Mesendoderm (in vitro differentiated cells): ENCODE measurements around the gene PLXNB2.

ENCODE experiments used
- DNase-seq: peaks from one replicate; pipeline ENCODE4 v3.0.0; 2013
- H2AK5ac ChIP-seq: 2 replicates; pipeline ENCODE4 v1.6.1; 2013; ENCODE audit warnings: low read length, inconsistent platforms
- H2BK120ac ChIP-seq: 2 replicates; pipeline ENCODE4 v1.6.1; 2013; ENCODE audit warnings: low read depth, mild to moderate bottlenecking, low read length, moderate library complexity, mixed read lengths
- H2BK15ac ChIP-seq: replicated peaks from 2 replicates; pipeline ENCODE4 v1.6.1; 2013; ENCODE audit warnings: low read depth, mild to moderate bottlenecking, moderate library complexity
- H2BK5ac ChIP-seq: 2 replicates; pipeline ENCODE4 v1.6.1; 2013; ENCODE audit warnings: low read length, inconsistent platforms
- H3K18ac ChIP-seq: 2 replicates; pipeline ENCODE4 v1.6.1; 2013; ENCODE audit warnings: mild to moderate bottlenecking, low read length, mixed read lengths
- H3K23ac ChIP-seq: one replicate; pipeline ENCODE4 v1.6.1; 2013; ENCODE audit warnings: low read length
- H3K27ac ChIP-seq: 2 replicates; pipeline ENCODE4 v1.5.1; 2013; ENCODE audit warnings: low read depth, mild to moderate bottlenecking, inconsistent platforms, low read length, moderate library complexity
- H3K27me3 ChIP-seq: 2 replicates; pipeline ENCODE4 v1.6.1; 2013; ENCODE audit warnings: low read length, control low read depth, mild to moderate bottlenecking, inconsistent platforms; ENCODE audit not compliant: insufficient read depth, poor library complexity
- H3K36me3 ChIP-seq: 2 replicates; pipeline ENCODE4 v1.6.1; 2013; ENCODE audit warnings: low read length, inconsistent platforms; ENCODE audit not compliant: control insufficient read depth, insufficient read depth
- H3K4ac ChIP-seq: one replicate; pipeline ENCODE4 v1.6.1; 2013; ENCODE audit warnings: low read depth, mild to moderate bottlenecking, low read length, moderate library complexity
- H3K4me1 ChIP-seq: 2 replicates; pipeline ENCODE4 v1.6.1; 2013; ENCODE audit warnings: low read depth, low read length, inconsistent platforms; ENCODE audit not compliant: control insufficient read depth
- H3K4me2 ChIP-seq: 2 replicates; pipeline ENCODE4 v1.6.1; 2013; ENCODE audit warnings: low read length
- H3K4me3 ChIP-seq: 2 replicates; pipeline ENCODE4 v1.5.1; 2013; ENCODE audit warnings: mild to moderate bottlenecking, low read length
- H3K56ac ChIP-seq: one replicate; pipeline ENCODE4 v1.6.1; 2013; ENCODE audit warnings: low read length
- H3K79me1 ChIP-seq: 2 replicates; pipeline ENCODE4 v1.6.1; 2013; ENCODE audit warnings: low read length, inconsistent platforms
- H3K79me2 ChIP-seq: 2 replicates; pipeline ENCODE4 v1.6.1; 2013; ENCODE audit warnings: mild to moderate bottlenecking, low read length; ENCODE audit not compliant: control insufficient read depth, insufficient read depth
- H3K9ac ChIP-seq: 2 replicates; pipeline ENCODE4 v1.6.1; 2013; ENCODE audit warnings: low read length, inconsistent platforms
- H4K5ac ChIP-seq: one replicate; pipeline ENCODE4 v1.6.1; 2013; ENCODE audit warnings: low read length
- H4K8ac ChIP-seq: one replicate; pipeline ENCODE4 v1.6.1; 2013; ENCODE audit warnings: low read depth, mild to moderate bottlenecking, control low read depth, low read length, moderate library complexity
- WGBS: extraction: QIAGEN DNeasy Blood & Tissue Kit; methylation state at CpG from one replicate; pipeline ENCODE4 v1.1.7; 2013; ENCODE audit warnings: low lambda C conversion rate, missing lambda C conversion rate; ENCODE audit not compliant: insufficient coverage; ENCODE audit errors: extremely low coverage; 5-methylcytosine and 5-hydroxymethylcytosine counted together

Gene PLXNB2

DNA sequence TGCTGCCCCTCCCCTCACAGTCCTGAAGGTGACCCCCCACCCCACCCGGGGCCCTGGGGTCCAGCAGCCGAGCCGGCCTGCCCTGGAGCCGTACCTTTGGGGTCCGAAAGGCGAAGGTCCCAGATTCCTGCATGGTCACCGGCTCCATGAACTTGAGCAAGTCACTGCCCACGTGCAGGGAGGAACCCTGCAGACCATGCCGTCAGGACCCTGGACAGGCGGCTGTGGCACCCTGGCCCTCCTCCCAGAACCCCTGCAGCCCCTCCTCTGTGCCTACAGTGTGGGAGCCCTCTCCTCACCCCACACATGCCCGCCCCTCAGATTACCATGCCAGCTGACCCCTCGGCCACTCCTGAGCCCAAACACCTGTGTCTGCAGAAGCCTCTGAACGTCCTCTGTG is 23.0 kb downstream of the PLXNB2 start:
- Histone ChIP-seq H3K79me1 (no peaks in the 10 kb centered on the region), H3K4me3 (no peak overlapping the region), H4K5ac (no peak overlapping the region), H3K23ac (no peak overlapping the region), H3K4me2 (no peak overlapping the region), H3K56ac (no peak overlapping the region), H3K27ac (no peak overlapping the region), H3K4ac (no peak overlapping the region), H2BK15ac (no peak overlapping the region), H3K4me1 (no peaks in the 10 kb centered on the region), H3K36me3 (peaks cover 3% of the 10 kb centered on the region), H2AK5ac (no peak overlapping the region), H2BK120ac (no peak overlapping the region), H4K8ac (no peak overlapping the region), H3K9ac (no peak overlapping the region), H2BK5ac (no peak overlapping the region), H3K18ac (no peak overlapping the region), H3K27me3 (no peaks in the 10 kb centered on the region), H3K79me2 (no peaks in the 10 kb centered on the region)
- WGBS: no CpG with 5 or more reads among the region's 13 CpGs
- no peak for DNase-seq

DNA sequence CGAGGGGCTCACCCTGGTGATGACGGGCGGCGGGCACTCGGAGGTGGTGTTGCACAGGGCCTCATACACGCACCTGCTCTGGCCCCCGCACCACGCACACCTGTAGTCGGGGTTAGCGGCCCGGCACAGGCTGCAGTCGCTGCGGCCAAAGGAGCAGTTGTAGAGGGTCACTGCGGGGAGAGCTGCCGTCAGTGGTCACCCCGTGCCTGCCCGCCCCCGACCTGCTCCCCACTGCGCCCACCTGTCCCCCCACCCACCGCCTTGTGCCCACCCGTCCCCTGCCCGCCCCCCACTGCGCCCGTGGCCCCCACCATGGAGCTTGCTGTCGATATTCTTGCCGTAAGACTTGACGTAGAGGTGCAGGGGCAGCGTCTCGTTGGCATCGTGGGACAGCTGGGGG is 23.6 kb downstream of the PLXNB2 start:
- no peaks in the 10 kb centered on the region for H3K4me1 ChIP-seq
- H3K4me3 ChIP-seq: no peak overlapping the region
- H3K4me2 ChIP-seq: no peak overlapping the region
- H3K79me1 ChIP-seq: no peaks in the 10 kb centered on the region
- no peak overlapping the region for H2BK15ac ChIP-seq
- H2BK5ac ChIP-seq: no peak overlapping the region
- no peaks in the 10 kb centered on the region for H3K27me3 ChIP-seq
- no peak overlapping the region for H4K5ac ChIP-seq
- no peak for DNase-seq
- peaks cover 3% of the 10 kb centered on the region for H3K36me3 ChIP-seq
- no peaks in the 10 kb centered on the region for H3K79me2 ChIP-seq
- H3K27ac ChIP-seq: no peak overlapping the region
- H3K4ac ChIP-seq: no peak overlapping the region
- no peak overlapping the region for H2AK5ac ChIP-seq
- no peak overlapping the region for H3K18ac ChIP-seq
- no peak overlapping the region for H4K8ac ChIP-seq
- H3K56ac ChIP-seq: no peak overlapping the region
- no CpG with 5 or more reads among the region's 30 CpGs for WGBS
- no peak overlapping the region for H2BK120ac ChIP-seq
- no peak overlapping the region for H3K9ac ChIP-seq
- no peak overlapping the region for H3K23ac ChIP-seq

DNA sequence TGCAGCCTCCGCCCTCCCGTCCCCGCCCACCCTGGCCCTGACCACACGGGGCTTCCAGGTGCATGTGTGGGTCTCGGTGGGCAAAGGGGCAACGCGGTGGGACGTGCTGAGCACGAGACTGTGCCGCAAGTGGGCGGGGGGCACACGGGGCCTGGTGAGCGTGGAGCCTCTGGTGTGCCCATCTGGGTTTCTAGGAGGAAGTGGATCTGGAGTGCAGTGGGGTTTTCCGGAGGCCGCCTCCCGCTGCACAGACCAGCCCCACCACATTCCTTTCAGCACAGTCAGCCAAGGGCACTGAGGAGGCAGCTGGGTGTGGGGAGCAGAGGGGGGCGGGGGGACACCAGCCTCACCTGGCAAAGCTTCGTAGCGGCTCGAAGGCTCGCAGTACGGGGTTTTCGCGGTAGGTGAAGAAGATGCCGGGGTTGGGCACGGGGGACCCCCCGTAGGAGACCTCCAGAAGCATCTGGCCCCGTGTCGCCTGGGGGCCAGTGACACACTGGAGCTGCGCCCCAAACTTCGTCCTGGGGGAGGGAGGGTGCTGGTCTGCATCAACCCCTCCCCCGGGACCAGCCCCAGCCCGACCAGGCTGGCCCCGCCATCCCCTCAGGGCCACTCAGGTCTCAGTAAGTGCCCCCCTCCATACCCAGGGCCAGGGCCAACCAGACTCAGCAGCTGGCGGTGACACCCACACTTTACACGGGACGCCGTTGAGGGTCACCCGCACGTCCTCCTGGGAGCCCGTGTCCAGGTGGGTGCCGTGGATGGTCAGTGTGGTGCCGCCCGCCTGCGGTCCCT is 24.9 kb downstream of the PLXNB2 start:
- Histone ChIP-seq H3K18ac (no peak overlapping the region), H3K56ac (no peak overlapping the region), H3K27me3 (no peaks in the 10 kb centered on the region), H2BK5ac (no peak overlapping the region), H2BK120ac (no peak overlapping the region), H4K5ac (no peak overlapping the region), H3K79me1 (no peaks in the 10 kb centered on the region), H3K4ac (no peak overlapping the region), H3K4me1 (no peaks in the 10 kb centered on the region), H3K36me3 (peaks cover 5% of the 10 kb centered on the region), H3K4me3 (no peak overlapping the region), H2BK15ac (no peak overlapping the region), H3K79me2 (no peaks in the 10 kb centered on the region), H3K4me2 (no peak overlapping the region), H3K23ac (no peak overlapping the region), H3K27ac (no peak overlapping the region), H2AK5ac (no peak overlapping the region), H3K9ac (no peak overlapping the region), H4K8ac (no peak overlapping the region)
- peak; percentile 77 for DNase-seq
- WGBS: no CpG with 5 or more reads among the region's 45 CpGs

DNA sequence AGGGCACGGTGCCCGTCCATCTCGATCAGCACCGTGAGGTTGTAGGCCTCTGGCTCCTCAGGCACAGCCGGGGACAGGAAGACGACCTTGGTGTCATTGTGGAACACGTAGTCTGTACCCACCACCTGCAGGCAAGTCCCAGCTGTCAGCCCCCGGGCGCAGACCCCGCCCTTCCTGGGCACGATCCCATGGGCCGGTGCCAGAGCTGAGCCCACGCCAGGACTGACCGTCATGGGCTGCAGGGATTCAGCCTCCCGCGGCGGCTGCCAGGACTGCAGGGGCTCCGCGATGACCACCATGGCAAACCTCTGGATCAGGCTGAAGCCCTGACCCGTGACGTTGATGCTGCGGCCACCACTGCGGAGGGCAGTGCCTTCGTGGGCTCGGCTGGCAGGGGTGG is 25.5 kb downstream of the PLXNB2 start:
- no peak overlapping the region for H3K23ac ChIP-seq
- no peak overlapping the region for H2AK5ac ChIP-seq
- H4K5ac ChIP-seq: no peak overlapping the region
- no peak overlapping the region for H3K4me2 ChIP-seq
- no peak overlapping the region for H4K8ac ChIP-seq
- no peak overlapping the region for H3K18ac ChIP-seq
- WGBS: no CpG with 5 or more reads among the region's 25 CpGs
- H2BK15ac ChIP-seq: no peak overlapping the region
- no peaks in the 10 kb centered on the region for H3K27me3 ChIP-seq
- H3K4ac ChIP-seq: no peak overlapping the region
- no peaks in the 10 kb centered on the region for H3K79me2 ChIP-seq
- no peaks in the 10 kb centered on the region for H3K79me1 ChIP-seq
- peaks cover 6% of the 10 kb centered on the region for H3K36me3 ChIP-seq
- H2BK120ac ChIP-seq: no peak overlapping the region
- H3K9ac ChIP-seq: no peak overlapping the region
- H3K56ac ChIP-seq: no peak overlapping the region
- no peak for DNase-seq
- H3K27ac ChIP-seq: no peak overlapping the region
- H3K4me1 ChIP-seq: no peaks in the 10 kb centered on the region
- H3K4me3 ChIP-seq: no peak overlapping the region
- H2BK5ac ChIP-seq: no peak overlapping the region

DNA sequence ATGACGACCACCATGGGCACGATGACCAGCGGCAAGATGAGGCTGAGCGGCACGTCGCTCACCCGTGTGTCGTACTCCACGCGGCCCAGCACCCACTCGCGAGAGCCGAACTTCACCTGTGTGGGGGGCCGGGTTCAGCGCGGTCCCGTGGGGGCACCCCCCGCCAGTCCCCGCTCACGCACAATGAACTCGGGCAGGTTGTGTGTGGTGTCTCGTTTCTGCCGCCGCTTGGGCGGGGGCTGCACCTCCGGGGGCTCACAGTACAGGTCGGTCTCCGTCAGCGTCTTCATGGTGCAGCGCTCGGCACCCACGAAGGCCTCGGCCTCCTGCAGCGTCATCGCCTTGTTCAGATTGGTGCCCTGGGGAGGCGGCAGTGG is 26.1 kb downstream of the PLXNB2 start:
- Histone ChIP-seq H3K23ac (no peak overlapping the region), H3K27ac (no peak overlapping the region), H3K36me3 (peaks cover 6% of the 10 kb centered on the region), H4K8ac (no peak overlapping the region), H3K9ac (no peak overlapping the region), H2BK120ac (no peak overlapping the region), H3K18ac (no peak overlapping the region), H3K56ac (no peak overlapping the region), H3K79me1 (no peaks in the 10 kb centered on the region), H3K4me3 (no peak overlapping the region), H3K4ac (no peak overlapping the region), H2BK15ac (no peak overlapping the region), H3K4me2 (no peak overlapping the region), H3K27me3 (no peaks in the 10 kb centered on the region), H4K5ac (no peak overlapping the region), H2AK5ac (no peak overlapping the region), H3K79me2 (no peaks in the 10 kb centered on the region), H3K4me1 (no peaks in the 10 kb centered on the region), H2BK5ac (no peak overlapping the region)
- WGBS: no CpG with 5 or more reads among the region's 36 CpGs
- no peak for DNase-seq
